KMS-11 (cell line): ENCODE results near the gene DARS1.
"Not testable (repeated sequence)": the region's sequence is repeated elsewhere in the genome, so short reads cannot be mapped to it uniquely, and the experiment has no call there.

ENCODE experiments used
- H2AFZ ChIP-seq: fragments of 200-600 bp; sonication (generic); 2 replicates; pipeline ENCODE4 v1.6.1; 2016; ENCODE audit warnings: antibody characterized with exemption, mixed run types, low read depth
- H3K27ac ChIP-seq: fragments of 200-600 bp; sonication (generic); 2 replicates; pipeline ENCODE4 v1.6.1; 2016; ENCODE audit warnings: mild to moderate bottlenecking, mixed run types
- H3K27me3 ChIP-seq: fragments of 200-600 bp; sonication (generic); 2 replicates; pipeline ENCODE4 v1.6.1; 2017; ENCODE audit warnings: mild to moderate bottlenecking, low read depth, mixed run types, moderate library complexity; ENCODE audit not compliant: insufficient read depth
- H3K36me3 ChIP-seq: fragments of 200-600 bp; sonication (generic); 2 replicates; pipeline ENCODE4 v1.6.1; 2017; ENCODE audit warnings: mild to moderate bottlenecking, mixed run types; ENCODE audit not compliant: insufficient read depth
- H3K4me1 ChIP-seq: fragments of 200-600 bp; sonication (generic); 2 replicates; pipeline ENCODE4 v1.6.1; 2016; ENCODE audit warnings: mild to moderate bottlenecking, low read depth, mixed run types; ENCODE audit not compliant: poor library complexity, severe bottlenecking
- H3K4me2 ChIP-seq: fragments of 200-600 bp; sonication (generic); 2 replicates; pipeline ENCODE4 v1.7.0; 2016; ENCODE audit warnings: mild to moderate bottlenecking, mixed run types
- H3K4me3 ChIP-seq: fragments of 200-600 bp; sonication (generic); IDR thresholded peaks from 2 replicates; pipeline ENCODE4 v1.6.1; 2017; ENCODE audit warnings: low read depth, low read length, mixed read lengths; ENCODE audit not compliant: insufficient read depth
- H3K79me2 ChIP-seq: fragments of 200-600 bp; sonication (generic); 2 replicates; pipeline ENCODE4 v1.6.1; 2016; ENCODE audit warnings: low read depth, mixed run types; ENCODE audit not compliant: insufficient read depth
- H3K9ac ChIP-seq: fragments of 200-600 bp; sonication (generic); 2 replicates; pipeline ENCODE4 v1.6.1; 2016; ENCODE audit warnings: mild to moderate bottlenecking, mixed run types
- H4K20me1 ChIP-seq: fragments of 200-600 bp; sonication (generic); 2 replicates; pipeline ENCODE4 v1.6.1; 2016; ENCODE audit warnings: mild to moderate bottlenecking, mixed run types; ENCODE audit not compliant: insufficient read depth
- CTCF ChIP-seq: fragments of 200-600 bp; sonication (generic); conservative IDR thresholded peaks from 2 replicates; pipeline ENCODE4 v1.6.1; 2017; ENCODE audit warnings: low read depth, mild to moderate bottlenecking, antibody characterized with exemption, low read length, moderate library complexity, mixed read lengths

The DARS1 gene

GRCh38 chr2:135885709-135886108, 99.7 kb downstream of the DARS1 start:
- no peaks in the 10 kb centered on the region for H3K4me1 ChIP-seq
- H4K20me1 ChIP-seq, result no peaks in the 10 kb centered on the region
- no peak overlapping the region for H3K27ac ChIP-seq
- no peaks in the 10 kb centered on the region for H3K27me3 ChIP-seq
- no peaks in the 10 kb centered on the region for H3K79me2 ChIP-seq
- H3K36me3 ChIP-seq, result no peaks in the 10 kb centered on the region
- no peak overlapping the region for H3K9ac ChIP-seq
- H3K4me3 ChIP-seq, result no peak overlapping the region
- no peak for TF ChIP-seq CTCF
- no peak overlapping the region for H2AFZ ChIP-seq
- H3K4me2 ChIP-seq, result no peak overlapping the region

GRCh38 chr2:135882415-135882814, 103.0 kb downstream of the DARS1 start:
- H2AFZ ChIP-seq, result no peak overlapping the region
- no peaks in the 10 kb centered on the region for H4K20me1 ChIP-seq
- no peak overlapping the region for H3K4me3 ChIP-seq
- H3K27me3 ChIP-seq, result no peaks in the 10 kb centered on the region
- H3K27ac ChIP-seq, result no peak overlapping the region
- no peak overlapping the region for H3K4me2 ChIP-seq
- H3K4me1 ChIP-seq, result no peaks in the 10 kb centered on the region
- no peak for TF ChIP-seq CTCF
- H3K9ac ChIP-seq, result no peak overlapping the region
- no peaks in the 10 kb centered on the region for H3K36me3 ChIP-seq
- no peaks in the 10 kb centered on the region for H3K79me2 ChIP-seq

- H3K36me3 ChIP-seq, H3K27me3 ChIP-seq, H3K4me3 ChIP-seq: not testable (repeated sequence)
- Histone ChIP-seq H3K27ac (peak overlapping the region; percentile 96; the same call in 1 of the 2 replicates), H4K20me1 (peaks cover 12% of the 10 kb centered on the region), H3K9ac (peak overlapping the region; percentile 97; the same call in 1 of the 2 replicates), H3K4me2 (peak overlapping the region; percentile 29; the same call in 1 of the 2 replicates), H2AFZ (peak overlapping the region; percentile 52; the same call in 1 of the 2 replicates), H3K79me2 (peaks cover 40% of the 10 kb centered on the region), H3K4me1 (peaks cover 12% of the 10 kb centered on the region)
Measured at GRCh38 chr2:135876770-135877169, 108.7 kb downstream of the DARS1 start.

- peaks cover 40% of the 10 kb centered on the region for H3K79me2 ChIP-seq
Measured at GRCh38 chr2:135876066-135876711, 109.2 kb downstream of the DARS1 start, which contains the start of gene MCM6. Gene MCM6 (minus strand): TSS chr2:135876443. CDS start chr2:135876365, 78 bp downstream.

More at GRCh38 chr2:135876066-135876711, 109.2 kb downstream of the DARS1 start, which contains the start of gene MCM6:
- peak within 1 kb of the TSS; percentile 52; the same call in 1 of the 2 replicates for H2AFZ ChIP-seq
- peak within 1 kb of the TSS; percentile 96 for H3K27ac ChIP-seq
- TF ChIP-seq CTCF, result no peak
- peaks cover 12% of the 10 kb centered on the region for H3K4me1 ChIP-seq
- H3K9ac ChIP-seq, result peak within 1 kb of the TSS; percentile 97
- peak within 1 kb of the TSS; percentile 30 for H3K4me3 ChIP-seq
- peaks cover 12% of the 10 kb centered on the region for H4K20me1 ChIP-seq
- no peaks in the 10 kb centered on the region for H3K27me3 ChIP-seq
- peaks cover 5% of the 10 kb centered on the region; the same call in 1 of the 2 replicates for H3K36me3 ChIP-seq
- peak within 1 kb of the TSS; percentile 72 for H3K4me2 ChIP-seq
